Uterus (tissue), 4 donors: ENCODE measurements around the gene S100A14. TPM values are rescaled to one million over a fixed set of nuclear protein-coding genes. Genes with fewer than 3 reads are reported as not detected.

Experiments
- total RNA-seq, 4 donors: library from RNA; depleted of rRNA in 3 of 4; stranded (reverse); fragments of >200 nt in 3 of 4; gene quantifications; one replicate each; pipeline versions ENCODE4 v1.1.0 to v1.2.4, GENCODE V29; 2014 to 2023
- donor health status: DM: yes; HTN: yes; CAD: no.

Gene S100A14
- total RNA-seq, 4 donors from 2014 or later, result 0.29 to 6.2 TPM; not detected in 2

Other genes with a start within 250 kb of the S100A14 start
- gene S100A12, start 240.7 kb downstream of the S100A14 start, total RNA-seq, result 1 to 10 TPM in 2 of 4 donors, not detected in 2; 2.6 to 3.2 TPM
- gene S100A8, start 225.3 kb downstream of the S100A14 start, total RNA-seq, result 10 to 100 TPM in 2 of 4 donors, 1 to 10 TPM in 1, not detected in 1; 5.4 to 25.2 (median 24.7) TPM
- gene S100A7A, start 199.8 kb downstream of the S100A14 start, total RNA-seq, result not detected
- 1 to 10 TPM in 1 of 4 donors, not detected in 3; 3.5 TPM for gene S100A7, start 155.7 kb downstream of the S100A14 start, total RNA-seq
- 100 to 1,000 TPM in 3 of 4 donors, 10 to 100 TPM in 1; 55.5 to 729 (median 448) TPM for gene S100A6, start 80.3 kb downstream of the S100A14 start, total RNA-seq
- gene S100A5, start 75.4 kb downstream of the S100A14 start, total RNA-seq, result not detected
- 100 to 1,000 TPM in 3 of 4 donors, 10 to 100 TPM in 1; 58.9 to 226 (median 155) TPM for gene S100A4, start 70.5 kb downstream of the S100A14 start, total RNA-seq
- 1 to 10 TPM in 2 of 4 donors, not detected in 2; 1.2 to 3.7 TPM for gene S100A3, start 67.1 kb downstream of the S100A14 start, total RNA-seq
- 1 to 10 TPM in 2 of 4 donors, not detected in 2; 2.1 to 2.7 TPM for gene S100A2, start 50.5 kb downstream of the S100A14 start, total RNA-seq
- gene S100A16, start 3.2 kb downstream of the S100A14 start, total RNA-seq, result 100 to 1,000 TPM in 1 of 4 donors, 10 to 100 TPM in 3; 57.4 to 122 (median 72.1) TPM
- 100 to 1,000 TPM in 2 of 4 donors, 10 to 100 TPM in 2; 25.9 to 269 (median 126) TPM for gene S100A13, start 11.2 kb upstream of the S100A14 start, total RNA-seq
- gene S100A1, start 12.1 kb upstream of the S100A14 start, total RNA-seq, result 1 to 10 TPM in 1 of 4 donors, not detected in 3; 3.8 TPM
- 10 to 100 TPM; 43.8 to 91.0 (median 70.8) TPM for gene CHTOP, start 17.7 kb upstream of the S100A14 start, total RNA-seq
- 100 to 1,000 TPM in 1 of 4 donors, 10 to 100 TPM in 3; 35.5 to 101 (median 71.3) TPM for gene SNAPIN, start 42.4 kb upstream of the S100A14 start, total RNA-seq
- 100 to 1,000 TPM in 3 of 4 donors, 10 to 100 TPM in 1; 82.7 to 252 (median 111) TPM for gene ILF2, start 54.7 kb upstream of the S100A14 start, total RNA-seq
- gene NPR1, start 62.4 kb upstream of the S100A14 start, total RNA-seq, result 10 to 100 TPM; 34.1 to 74.0 (median 50.8) TPM
- 10 to 100 TPM; 35.9 to 70.1 (median 61.3) TPM for gene INTS3, start 111.7 kb upstream of the S100A14 start, total RNA-seq
- 100 to 1,000 TPM in 1 of 4 donors, 10 to 100 TPM in 3; 12.9 to 364 (median 36.7) TPM for gene SLC27A3, start 159.1 kb upstream of the S100A14 start, total RNA-seq